ENCODE data around the gene ADGRL1. TPM values are rescaled to one million over a fixed set of nuclear protein-coding genes. Genes with fewer than 3 reads are reported as not detected.

The ADGRL1 gene
- total and polyA plus RNA-seq, 2 donors (not counting 3 experiments of a cell fraction or from before 2014, with no cell fraction given) = 7.3 to 8.3 TPM

- Histone ChIP-seq H3K4me1 (ENCODE audit: control insufficient read depth, extremely low read depth, insufficient read depth, low read length) (peaks cover 15% of the 10 kb centered on the region), H3K27me3 (ENCODE audit: control insufficient read depth in 2 of 2, insufficient read depth in 2 of 2, low read length in 2 of 2) (no peaks in the 10 kb centered on the region), H3K4me3 (replicated peaks in 1 of 3; ENCODE audit: insufficient read depth in 1 of 3, low read depth in 1 of 3, low read length in 3 of 3) (peak overlapping the region; percentile 56 to 67 (median 60)), H3K79me2 (ENCODE audit: control insufficient read depth, insufficient read depth, low read length) (peaks cover 19% of the 10 kb centered on the region), H4K20me1 (replicated peaks; ENCODE audit: control insufficient read depth, extremely low read depth, insufficient read depth, low read length) (no peaks in the 10 kb centered on the region), H3K36me3 (ENCODE audit: control insufficient read depth in 2 of 2, extremely low read depth in 1 of 2, insufficient read depth in 2 of 2, low read length in 2 of 2) (peaks cover 0 to 3% of the 10 kb centered on the region in 2 experiments), H3K4me2 (ENCODE audit: insufficient read depth, low read length) (peak overlapping the region; percentile 77), H3K9me1 (replicated peaks; ENCODE audit: control insufficient read depth, extremely low read depth, insufficient read depth, low read length) (no peaks in the 10 kb centered on the region), H3K27ac (ENCODE audit: insufficient read depth, low read depth, low read length) (no peak overlapping the region), H2AFZ (ENCODE audit: low read depth, low read length) (peak overlapping the region; percentile 15), H3K9ac (replicated peaks; ENCODE audit: extremely low read depth, insufficient read depth, low read length) (peak overlapping the region; percentile 46), H3K9me3 (replicated peaks; ENCODE audit: control insufficient read depth, insufficient read depth, low read length) (no peaks in the 10 kb centered on the region)
- intact Hi-C loops (cut with micrococcal nuclease) = loop anchor here (5.0 kb wide), 2 partner anchors 152 to 342 kb away; partner anchors contain the start of gene PTGER1
- dilution Hi-C loops (cut with MboI; ENCODE audit: extremely low pct_ligation_motif_present, low sequenced_read_pairs) = no loop called here
- no peak for DNase-seq (ENCODE audit: low read depth, low spot score)
- TF ChIP-seq JUN (IDR thresholded peaks at IDR 0.05; ENCODE audit: borderline replicate concordance, insufficient read depth, insufficient read length, low read depth) (no peak), EZH2 (IDR thresholded peaks at IDR 0.05; ENCODE audit: borderline replicate concordance, low read depth, low read length, severe bottlenecking) (no peak), POLR2AphosphoS5 (IDR thresholded peaks at IDR 0.05; ENCODE audit: insufficient read depth, low read depth, low read length) (no peak), GATA2 (IDR thresholded peaks at IDR 0.05; ENCODE audit: insufficient read depth, insufficient read length, low read depth, low read length) (no peak), FOS (IDR thresholded peaks at IDR 0.05; ENCODE audit: borderline replicate concordance, insufficient read depth, low read length) (no peak), POLR2A (IDR thresholded peaks at IDR 0.05; ENCODE audit: low read depth, low read length) (no peak), MAX (IDR thresholded peaks at IDR 0.05; ENCODE audit: insufficient read depth, insufficient read length) (no peak), MYC (IDR thresholded peaks at IDR 0.05; ENCODE audit: low read depth, low read length) (no peak)
- TF ChIP-seq, protein P1, sequence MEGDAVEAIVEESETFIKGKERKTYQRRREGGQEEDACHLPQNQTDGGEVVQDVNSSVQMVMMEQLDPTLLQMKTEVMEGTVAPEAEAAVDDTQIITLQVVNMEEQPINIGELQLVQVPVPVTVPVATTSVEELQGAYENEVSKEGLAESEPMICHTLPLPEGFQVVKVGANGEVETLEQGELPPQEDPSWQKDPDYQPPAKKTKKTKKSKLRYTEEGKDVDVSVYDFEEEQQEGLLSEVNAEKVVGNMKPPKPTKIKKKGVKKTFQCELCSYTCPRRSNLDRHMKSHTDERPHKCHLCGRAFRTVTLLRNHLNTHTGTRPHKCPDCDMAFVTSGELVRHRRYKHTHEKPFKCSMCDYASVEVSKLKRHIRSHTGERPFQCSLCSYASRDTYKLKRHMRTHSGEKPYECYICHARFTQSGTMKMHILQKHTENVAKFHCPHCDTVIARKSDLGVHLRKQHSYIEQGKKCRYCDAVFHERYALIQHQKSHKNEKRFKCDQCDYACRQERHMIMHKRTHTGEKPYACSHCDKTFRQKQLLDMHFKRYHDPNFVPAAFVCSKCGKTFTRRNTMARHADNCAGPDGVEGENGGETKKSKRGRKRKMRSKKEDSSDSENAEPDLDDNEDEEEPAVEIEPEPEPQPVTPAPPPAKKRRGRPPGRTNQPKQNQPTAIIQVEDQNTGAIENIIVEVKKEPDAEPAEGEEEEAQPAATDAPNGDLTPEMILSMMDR (IDR thresholded peaks at IDR 0.05; ENCODE audit: extremely low read depth in 1 of 2, insufficient read depth in 1 of 2, low read depth in 1 of 2, low read length in 2 of 2) = no peak
- ChIA-PET POLR2A (no interaction called here), CTCF (interaction anchor here (1.3 to 2.4 kb wide), 5 partner anchors 12 to 271 kb away, joined by 4 to 27 read pairs (median 10); partner anchors contain the start of gene MISP3)
- FAIRE-seq = no peak
- TSS peak; percentile 33 for BruUV-seq (replicated peaks)
Measured at GRCh38 chr19:14135355-14135754, 70.6 kb downstream of the ADGRL1 start.
